GM23248 (cell line): ENCODE measurements around the gene IL18.

Experiments used
- EZH2 ChIP-seq: fragments of 200-600 bp; sonication (generic); IDR thresholded peaks from 2 replicates; pipeline ENCODE4 v1.6.1; 2018; ENCODE audit warnings: antibody characterized with exemption, mild to moderate bottlenecking; ENCODE audit not compliant: insufficient read depth, poor library complexity, severe bottlenecking
- EZH2phosphoT487 ChIP-seq: fragments of 200-600 bp; sonication (generic); IDR thresholded peaks from 2 replicates; pipeline ENCODE4 v1.6.1; 2018; ENCODE audit warnings: antibody characterized with exemption, moderate library complexity, mild to moderate bottlenecking, low read depth; ENCODE audit not compliant: insufficient read depth

- TF ChIP-seq EZH2 (no peak), EZH2phosphoT487 (no peak)
These were observed 2.7 kb upstream of the IL18 start for GRCh38 chr11:112166562-112166961.
